AG04450 (cell line): Measurements from ENCODE around the gene VSIG1. TPM values are rescaled to one million over a fixed set of nuclear protein-coding genes. Genes with fewer than 3 reads are reported as not detected.

Experiments used
- CTCF ChIA-PET: fragments of 300-600, 350-600 bp; formaldehyde crosslinking; extraction: SDS; loops from one replicate; lab custom pipeline; 2022; ENCODE audit warnings: antibody characterized with exemption, inconsistent platforms; lab: Charles Lee
- POLR2A ChIA-PET: fragments of 350-600 bp; formaldehyde crosslinking; extraction: SDS; loops from one replicate; lab custom pipeline; 2021; ENCODE audit warnings: antibody characterized with exemption, inconsistent platforms; lab: Yijun Ruan, JAX
- DNase-seq: peaks from one replicate; pipeline ENCODE4 v3.0.0-alpha.2; 2011; ENCODE audit warnings: low read depth, low spot score
- H3K27ac ChIP-seq: one replicate; pipeline ENCODE4 v1.5.1; 2012; ENCODE audit warnings: low read depth, low read length, control low read depth
- H3K27me3 ChIP-seq: one replicate; pipeline ENCODE4 v1.6.0; 2012; ENCODE audit warnings: low read length; ENCODE audit not compliant: control insufficient read depth, insufficient read depth
- H3K4me3 ChIP-seq: 2 replicates; pipeline ENCODE4 v1.5.1; 2011; ENCODE audit warnings: mild to moderate bottlenecking, low read depth, low read length, control low read depth
- H3K9me3 ChIP-seq: 2 replicates; pipeline ENCODE4 v1.5.1; 2012; ENCODE audit warnings: low read length; ENCODE audit not compliant: control insufficient read depth, insufficient read depth
- polyA minus RNA-seq: library from RNA; depleted of rRNA, polyadenylated mRNA; stranded (reverse); fragments of >200 nt; gene quantifications from 2 replicates; pipeline ENCODE4 v1.2.3, GENCODE V29; 2011; rRNA and poly(A)+ RNA removed
- polyA plus RNA-seq: library from polyadenylated mRNA; depleted of rRNA; stranded (reverse); fragments of >200 nt; gene quantifications from 2 replicates; pipeline ENCODE4 v1.2.3, GENCODE V29; 2011; rRNA removed
- TF ChIP-seq, protein P1 (sequence below): IDR thresholded peaks from 2 replicates; pipeline ENCODE4 v1.5.1; 2011; ENCODE audit warnings: low read depth, low read length, control low read depth, inconsistent platforms

VSIG1 gene
- 0.10 and 0.22 TPM in 2 replicates for polyA plus RNA-seq
- 0.09 and 1.5 TPM in 2 replicates for polyA minus RNA-seq

DNA sequence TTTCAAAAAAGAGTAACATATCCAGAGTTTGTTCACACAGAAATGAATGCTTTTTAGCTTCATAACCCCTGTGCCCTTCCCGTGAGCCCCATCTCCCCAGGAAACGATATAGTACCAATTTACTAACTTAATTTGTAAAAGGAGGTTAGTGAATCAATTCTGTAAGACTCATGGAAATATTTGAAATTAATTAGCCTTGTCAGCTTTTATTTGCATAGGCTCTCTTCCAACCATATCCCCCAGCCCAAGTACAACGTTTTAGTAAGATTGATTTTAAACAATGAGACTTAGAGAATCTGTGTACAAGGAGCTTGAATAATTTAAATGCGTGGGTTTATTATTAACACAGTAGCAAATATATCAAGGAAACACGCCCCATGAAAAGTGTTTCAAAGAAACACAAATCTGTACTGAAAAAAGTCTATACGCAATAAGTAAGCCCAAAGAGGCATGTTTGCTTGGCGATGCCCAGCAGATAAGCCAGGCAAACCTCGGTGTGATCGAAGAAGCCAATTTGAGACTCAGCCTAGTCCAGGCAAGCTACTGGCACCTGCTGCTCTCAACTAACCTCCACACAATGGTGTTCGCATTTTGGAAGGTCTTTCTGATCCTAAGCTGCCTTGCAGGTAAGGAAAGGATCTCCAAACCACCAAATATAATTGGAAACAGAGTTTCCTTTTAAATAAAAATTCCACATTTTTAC is at the start of gene VSIG1:
Gene VSIG1, plus strand, starts transcription at position 512 of the 703 bp plus-strand sequence. Its CDS starts 66 bp downstream, at position 578.
- Histone ChIP-seq H3K4me3 (no peak within 1 kb of the TSS), H3K27me3 (no peaks in the 10 kb centered on the region), H3K27ac (no peak within 1 kb of the TSS), H3K9me3 (no peaks in the 10 kb centered on the region)
- TF ChIP-seq, protein P1, sequence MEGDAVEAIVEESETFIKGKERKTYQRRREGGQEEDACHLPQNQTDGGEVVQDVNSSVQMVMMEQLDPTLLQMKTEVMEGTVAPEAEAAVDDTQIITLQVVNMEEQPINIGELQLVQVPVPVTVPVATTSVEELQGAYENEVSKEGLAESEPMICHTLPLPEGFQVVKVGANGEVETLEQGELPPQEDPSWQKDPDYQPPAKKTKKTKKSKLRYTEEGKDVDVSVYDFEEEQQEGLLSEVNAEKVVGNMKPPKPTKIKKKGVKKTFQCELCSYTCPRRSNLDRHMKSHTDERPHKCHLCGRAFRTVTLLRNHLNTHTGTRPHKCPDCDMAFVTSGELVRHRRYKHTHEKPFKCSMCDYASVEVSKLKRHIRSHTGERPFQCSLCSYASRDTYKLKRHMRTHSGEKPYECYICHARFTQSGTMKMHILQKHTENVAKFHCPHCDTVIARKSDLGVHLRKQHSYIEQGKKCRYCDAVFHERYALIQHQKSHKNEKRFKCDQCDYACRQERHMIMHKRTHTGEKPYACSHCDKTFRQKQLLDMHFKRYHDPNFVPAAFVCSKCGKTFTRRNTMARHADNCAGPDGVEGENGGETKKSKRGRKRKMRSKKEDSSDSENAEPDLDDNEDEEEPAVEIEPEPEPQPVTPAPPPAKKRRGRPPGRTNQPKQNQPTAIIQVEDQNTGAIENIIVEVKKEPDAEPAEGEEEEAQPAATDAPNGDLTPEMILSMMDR = no peak
- ChIA-PET POLR2A (no interaction called here), CTCF (interaction anchor here (0.6 kb wide), 1 partner anchor 1621 kb away, joined by 3 read pairs; no protein-coding TSS in a partner anchor)
- DNase-seq = no peak

DNA sequence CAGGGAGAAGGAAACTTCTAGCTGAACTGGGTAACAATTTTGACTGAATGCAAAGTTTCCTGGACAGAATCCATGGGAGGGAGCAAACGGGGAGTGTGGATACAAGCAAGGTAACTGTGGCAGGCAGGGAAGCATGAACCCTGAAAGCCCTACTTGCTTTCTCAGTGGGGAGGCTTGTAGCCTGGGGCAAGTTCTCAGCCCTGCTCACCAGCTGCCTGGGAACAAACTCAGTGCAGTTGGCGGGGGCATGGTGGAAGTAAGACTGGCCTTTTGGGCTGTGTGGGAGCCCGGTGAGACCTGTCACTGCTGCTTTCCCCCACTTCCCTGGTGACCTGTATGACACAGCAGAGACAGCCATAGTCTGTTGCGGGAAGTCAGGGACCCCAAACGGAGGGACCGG is 48.7 kb upstream of the VSIG1 start:
- Histone ChIP-seq H3K27ac (no peak overlapping the region), H3K27me3 (peaks cover 2% of the 10 kb centered on the region), H3K4me3 (no peak overlapping the region), H3K9me3 (no peaks in the 10 kb centered on the region)
- CTCF ChIA-PET = no interaction called here
- no peak for DNase-seq
- POLR2A ChIA-PET = no interaction called here
- TF ChIP-seq, protein P1 = no peak

DNA sequence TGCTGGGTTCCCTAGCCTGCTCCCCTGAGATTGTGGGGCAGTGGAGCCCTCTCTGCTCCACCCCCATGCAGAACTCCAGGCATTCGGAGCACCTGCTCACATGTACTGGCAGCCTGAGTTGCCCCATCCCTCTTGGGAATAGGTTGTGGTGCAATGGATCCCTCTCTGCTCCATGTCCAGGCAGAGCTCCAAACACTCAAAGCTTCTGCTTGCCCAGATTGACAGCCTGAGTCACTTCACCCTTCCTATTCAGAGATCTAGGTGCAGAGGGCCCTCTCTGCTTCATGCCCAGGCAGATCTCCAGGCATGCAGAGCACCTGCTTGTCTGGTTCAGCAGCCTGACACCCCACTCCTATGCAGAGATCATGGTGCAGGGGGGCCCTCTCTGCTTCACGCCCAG is 44.1 kb upstream of the VSIG1 start:
- H3K27ac ChIP-seq = no peak overlapping the region
- TF ChIP-seq, protein P1 = no peak
- no peaks in the 10 kb centered on the region for H3K9me3 ChIP-seq
- no peak overlapping the region for H3K4me3 ChIP-seq
- POLR2A ChIA-PET = no interaction called here
- H3K27me3 ChIP-seq = peaks cover 2% of the 10 kb centered on the region
- CTCF ChIA-PET = interaction anchor here (1.2 kb wide), 1 partner anchor 70 kb away, joined by 3 read pairs; no protein-coding TSS in a partner anchor
- DNase-seq = no peak

DNA sequence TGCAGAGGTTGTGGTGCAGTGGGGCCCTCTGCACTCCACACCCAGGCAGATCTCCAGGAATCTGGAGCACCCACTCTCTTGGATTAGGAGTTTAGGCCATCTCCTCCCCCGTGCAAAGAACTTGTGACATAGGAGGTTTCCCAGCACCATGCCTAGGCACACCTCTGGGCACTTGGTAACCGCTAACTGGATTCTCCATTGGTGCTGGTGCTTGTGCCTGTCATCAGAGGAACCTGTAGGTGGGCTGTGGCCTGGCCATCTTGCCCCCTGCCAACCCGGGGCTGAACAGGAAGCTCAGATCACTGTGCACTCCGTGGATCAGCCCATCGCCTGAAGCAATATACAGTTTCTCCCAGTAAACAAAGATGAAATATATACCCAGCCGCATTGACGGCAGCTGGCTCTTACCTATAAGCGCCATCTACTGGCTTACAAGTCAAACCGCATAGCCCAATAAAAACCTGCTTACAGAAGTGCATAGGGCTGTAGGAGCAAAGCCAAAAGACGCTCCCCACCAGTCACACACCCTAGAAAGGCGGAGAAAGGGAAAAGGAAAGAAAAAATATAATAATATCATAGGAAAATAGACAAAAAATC is 43.5 kb upstream of the VSIG1 start:
- no peak overlapping the region for H3K4me3 ChIP-seq
- ChIA-PET CTCF (interaction anchor here (0.6 to 1.2 kb wide), 2 partner anchors 69 to 1202 kb away, joined by 3 to 7 read pairs; no protein-coding TSS in a partner anchor), POLR2A (no interaction called here)
- peak; percentile 10 for DNase-seq
- no peaks in the 10 kb centered on the region for H3K27me3 ChIP-seq
- TF ChIP-seq, protein P1 = peak; percentile 54
- no peaks in the 10 kb centered on the region for H3K9me3 ChIP-seq
- H3K27ac ChIP-seq = no peak overlapping the region
